GM23248 (cell line): ENCODE measurements around the gene TPPP3. TPM values are rescaled to one million over a fixed set of nuclear protein-coding genes. Genes with fewer than 3 reads are reported as not detected.

Source experiments
- DNase-seq: peaks from one replicate; pipeline ENCODE4 v3.0.0-alpha.2; 2015
- H2AFZ ChIP-seq: fragments of 200-600 bp; sonication (generic); 2 replicates; pipeline ENCODE4 v1.6.1; 2016; ENCODE audit warnings: antibody characterized with exemption
- H3F3A ChIP-seq: fragments of 200-600 bp; sonication (generic); 2 replicates; pipeline ENCODE4 v1.6.1; 2016; ENCODE audit warnings: mild to moderate bottlenecking, antibody characterized with exemption, mixed run types; ENCODE audit not compliant: insufficient read depth
- H3K27ac ChIP-seq: fragments of 200-600 bp; sonication (generic); 2 replicates; pipeline ENCODE4 v1.5.1; 2016; ENCODE audit warnings: mild to moderate bottlenecking
- H3K27me3 ChIP-seq: fragments of 200-600 bp; sonication (generic); replicated peaks from 2 replicates; pipeline ENCODE4 v1.6.1; 2016; ENCODE audit warnings: mild to moderate bottlenecking; ENCODE audit not compliant: insufficient read depth
- H3K36me3 ChIP-seq: fragments of 200-600 bp; sonication (generic); 2 replicates; pipeline ENCODE4 v1.6.1; 2016; ENCODE audit warnings: low read depth, mild to moderate bottlenecking
- H3K4me1 ChIP-seq: fragments of 200-600 bp; sonication (generic); 2 replicates; pipeline ENCODE4 v1.6.1; 2016; ENCODE audit warnings: mild to moderate bottlenecking; ENCODE audit not compliant: insufficient read depth
- H3K4me2 ChIP-seq: fragments of 200-600 bp; sonication (generic); one replicate; pipeline ENCODE4 v1.6.1; 2016; ENCODE audit warnings: mild to moderate bottlenecking; ENCODE audit not compliant: unreplicated experiment
- H3K4me3 ChIP-seq: fragments of 200-600 bp; sonication (generic); 2 replicates; pipeline ENCODE4 v1.5.1; 2016; ENCODE audit warnings: mild to moderate bottlenecking
- H3K79me2 ChIP-seq: fragments of 200-600 bp; sonication (generic); 2 replicates; pipeline ENCODE4 v1.6.1; 2016; ENCODE audit warnings: mild to moderate bottlenecking; ENCODE audit not compliant: insufficient read depth
- H3K9ac ChIP-seq: fragments of 200-600 bp; sonication (generic); 2 replicates; pipeline ENCODE4 v1.6.1; 2016; ENCODE audit warnings: mild to moderate bottlenecking
- H3K9me2 ChIP-seq: fragments of 200-600 bp; sonication (generic); 2 replicates; pipeline ENCODE4 v1.6.1; 2016; ENCODE audit warnings: mixed run types, mild to moderate bottlenecking, moderate library complexity; ENCODE audit not compliant: insufficient read depth
- H3K9me3 ChIP-seq: fragments of 200-600 bp; sonication (generic); one replicate; pipeline ENCODE4 v1.6.1; 2017; ENCODE audit warnings: low read depth
- H4K20me1 ChIP-seq: fragments of 200-600 bp; sonication (generic); 2 replicates; pipeline ENCODE4 v1.6.0; 2016; ENCODE audit not compliant: insufficient read depth
- EZH2 ChIP-seq: fragments of 200-600 bp; sonication (generic); IDR thresholded peaks from 2 replicates; pipeline ENCODE4 v1.6.1; 2018; ENCODE audit warnings: antibody characterized with exemption, mild to moderate bottlenecking; ENCODE audit not compliant: insufficient read depth, poor library complexity, severe bottlenecking
- EZH2phosphoT487 ChIP-seq: fragments of 200-600 bp; sonication (generic); IDR thresholded peaks from 2 replicates; pipeline ENCODE4 v1.6.1; 2018; ENCODE audit warnings: antibody characterized with exemption, moderate library complexity, mild to moderate bottlenecking, low read depth; ENCODE audit not compliant: insufficient read depth
- WGBS, 2 experiments: methylation state at CpG; one replicate each; pipeline ENCODE4 v1.1.6; 2015 to 2017; ENCODE audit warnings: low lambda C conversion rate in 2 of 2, low coverage in 1 of 2; ENCODE audit errors: missing lambda C conversion rate in 2 of 2; 5-methylcytosine and 5-hydroxymethylcytosine counted together
- in situ Hi-C: fragments of 300-500 bp; cut with MboI; formaldehyde crosslinking; loops from 2 replicates; pipeline ENCODE4 v1.15.0; 2020
- polyA plus RNA-seq: library from polyadenylated mRNA; unstranded; fragments of >200 nt; fragmentation: Nextera tagmentation; extraction: Ambion mirVana; gene quantifications from 2 replicates; pipeline ENCODE4 v1.2.1, GENCODE V29; 2016
- total RNA-seq: library from RNA; depleted of rRNA; stranded (reverse); fragments of >200 nt; shearing (Covaris generic); gene quantifications from 2 replicates; pipeline ENCODE4 v1.2.3, GENCODE V29; 2014

TPPP3 gene
- total and polyA plus RNA-seq, 2 experiments from 2014 or later: 1.9 TPM; not detected in 1

- WGBS, 2 experiments: 62 to 69% methylated on average over 8 of the region's 8 CpGs
- Histone ChIP-seq H3K4me2 (no peak overlapping the region), H3K4me3 (no peak overlapping the region), H3K9ac (no peak overlapping the region), H4K20me1 (no peaks in the 10 kb centered on the region), H2AFZ (no peak overlapping the region), H3K9me3 (no peaks in the 10 kb centered on the region), H3K79me2 (no peaks in the 10 kb centered on the region), H3K9me2 (no peaks in the 10 kb centered on the region), H3K4me1 (0 out of 2 replicates have a peak, but pooled peaks cover 7% of the 10 kb centered on the region), H3K27ac (no peak overlapping the region), H3K27me3 (no peaks in the 10 kb centered on the region), H3F3A (no peaks in the 10 kb centered on the region), H3K36me3 (no peaks in the 10 kb centered on the region)
- TF ChIP-seq EZH2phosphoT487 (no peak), EZH2 (no peak)
- DNase-seq: no peak
- in situ Hi-C loops: no loop called here
Measured at GRCh38 chr16:67387479-67388079, 5.7 kb downstream of the TPPP3 start.

- Histone ChIP-seq H3K4me3 (no peak overlapping the region), H3K36me3 (no peaks in the 10 kb centered on the region), H3K27ac (no peak overlapping the region), H3K27me3 (no peaks in the 10 kb centered on the region), H3K9me3 (no peaks in the 10 kb centered on the region), H2AFZ (no peak overlapping the region), H3K4me1 (0 out of 2 replicates have a peak, but pooled peaks cover 7% of the 10 kb centered on the region), H3K9ac (no peak overlapping the region), H3K4me2 (no peak overlapping the region), H3K79me2 (no peaks in the 10 kb centered on the region), H3K9me2 (no peaks in the 10 kb centered on the region), H4K20me1 (no peaks in the 10 kb centered on the region), H3F3A (no peaks in the 10 kb centered on the region)
- in situ Hi-C loops: no loop called here
- no peak for DNase-seq
- 77 to 83% methylated on average over 5 of the region's 5 CpGs for WGBS, 2 experiments
- TF ChIP-seq EZH2: no peak
- no peak for TF ChIP-seq EZH2phosphoT487
Measured at GRCh38 chr16:67386861-67387455, 6.3 kb downstream of the TPPP3 start.

- DNase-seq: peak; percentile 45
- H3K9me3 ChIP-seq: no peaks in the 10 kb centered on the region
- no peak overlapping the region for H2AFZ ChIP-seq
- TF ChIP-seq EZH2 (no peak), EZH2phosphoT487 (no peak)
- 0 out of 2 replicates have a peak, but pooled peaks cover 7% of the 10 kb centered on the region for H3K4me1 ChIP-seq
- H3K79me2 ChIP-seq: no peaks in the 10 kb centered on the region
- no peaks in the 10 kb centered on the region for H3K36me3 ChIP-seq
- WGBS, 2 experiments: 84 to 89% methylated on average over 8 of the region's 8 CpGs
- no peaks in the 10 kb centered on the region for H3K9me2 ChIP-seq
- no peaks in the 10 kb centered on the region for H3F3A ChIP-seq
- H3K27ac ChIP-seq: no peak overlapping the region
- H3K27me3 ChIP-seq: no peaks in the 10 kb centered on the region
- in situ Hi-C loops: no loop called here
- no peaks in the 10 kb centered on the region for H4K20me1 ChIP-seq
- H3K4me2 ChIP-seq: no peak overlapping the region
- H3K4me3 ChIP-seq: no peak overlapping the region
- no peak overlapping the region for H3K9ac ChIP-seq
Measured at GRCh38 chr16:67384778-67385510, 8.4 kb downstream of the TPPP3 start.

- 0 out of 2 replicates have a peak, but pooled peaks cover 7% of the 10 kb centered on the region for H3K4me1 ChIP-seq
- no peak overlapping the region for H3K27ac ChIP-seq
- in situ Hi-C loops: no loop called here
- H2AFZ ChIP-seq: no peak overlapping the region
- no peak overlapping the region for H3K4me2 ChIP-seq
- 66 to 67% methylated on average over 3 of the region's 3 CpGs for WGBS, 2 experiments
- H3K79me2 ChIP-seq: no peaks in the 10 kb centered on the region
- no peaks in the 10 kb centered on the region for H3K9me2 ChIP-seq
- no peak for DNase-seq
- no peak overlapping the region for H3K4me3 ChIP-seq
- TF ChIP-seq EZH2phosphoT487 (no peak), EZH2 (no peak)
- H4K20me1 ChIP-seq: no peaks in the 10 kb centered on the region
- H3F3A ChIP-seq: no peaks in the 10 kb centered on the region
- no peaks in the 10 kb centered on the region for H3K9me3 ChIP-seq
- H3K36me3 ChIP-seq: no peaks in the 10 kb centered on the region
- no peaks in the 10 kb centered on the region for H3K27me3 ChIP-seq
- H3K9ac ChIP-seq: no peak overlapping the region
Measured at GRCh38 chr16:67383284-67383683, 10.0 kb downstream of the TPPP3 start.
